Fibroblast of lung (primary cell): ENCODE measurements around the gene ARTN. TPM values are rescaled to one million over a fixed set of nuclear protein-coding genes. Genes with fewer than 3 reads are reported as not detected.

Experiments used
- DNase-seq, 2 donors: peaks; one replicate each; pipeline versions ENCODE4 v3.0.0 to v3.0.0-alpha.2; 2010; ENCODE audit warnings: low read depth in 2 of 2
- H2AFZ ChIP-seq: 2 replicates; pipeline ENCODE4 v1.5.1; 2012; ENCODE audit warnings: low read length, control low read depth, inconsistent platforms
- H3K27ac ChIP-seq: 2 replicates; pipeline ENCODE4 v1.5.1; 2011; ENCODE audit warnings: low read length, control low read depth; ENCODE audit not compliant: insufficient read depth
- H3K27me3 ChIP-seq: 2 replicates; pipeline ENCODE4 v1.5.1; 2011; ENCODE audit warnings: mild to moderate bottlenecking, low read length; ENCODE audit not compliant: control insufficient read depth, insufficient read depth
- H3K36me3 ChIP-seq: 2 replicates; pipeline ENCODE4 v1.5.1; 2011; ENCODE audit warnings: low read length; ENCODE audit not compliant: control insufficient read depth, insufficient read depth
- H3K4me1 ChIP-seq: 2 replicates; pipeline ENCODE4 v1.5.1; 2011; ENCODE audit warnings: low read length; ENCODE audit not compliant: control insufficient read depth, insufficient read depth; ENCODE audit errors: extremely low read depth
- H3K4me2 ChIP-seq: 2 replicates; pipeline ENCODE4 v1.5.1; 2011; ENCODE audit warnings: low read length, control low read depth; ENCODE audit not compliant: insufficient read depth; ENCODE audit errors: extremely low read depth
- H3K4me3 ChIP-seq, 4 experiments: fragments of 200-600 bp in 1 of 4; sonication (generic) in 1 of 4; replicated peaks in 1 of 4; 2 replicates each; pipeline ENCODE4 v1.5.1; 2011 to 2016; ENCODE audit warnings: low read length in 4 of 4, low read depth in 3 of 4, mild to moderate bottlenecking in 3 of 4, control low read depth in 2 of 4, inconsistent platforms in 1 of 4, mixed read lengths in 1 of 4; ENCODE audit not compliant: insufficient read depth in 1 of 4; ENCODE audit errors: control extremely low read depth in 1 of 4
- H3K79me2 ChIP-seq: 2 replicates; pipeline ENCODE4 v1.5.1; 2012; ENCODE audit warnings: mild to moderate bottlenecking, low read length, inconsistent platforms; ENCODE audit not compliant: control insufficient read depth, insufficient read depth
- H3K9ac ChIP-seq: 2 replicates; pipeline ENCODE4 v1.5.1; 2011; ENCODE audit warnings: mild to moderate bottlenecking, low read length, control low read depth; ENCODE audit not compliant: insufficient read depth
- H3K9me3 ChIP-seq: 2 replicates; pipeline ENCODE4 v1.5.1; 2012; ENCODE audit warnings: low read depth, low read length; ENCODE audit not compliant: control insufficient read depth, insufficient read depth
- H4K20me1 ChIP-seq: 2 replicates; pipeline ENCODE4 v1.5.1; 2011; ENCODE audit warnings: low read length; ENCODE audit not compliant: control insufficient read depth, insufficient read depth; ENCODE audit errors: extremely low read depth
- CTCF ChIP-seq, 2 donors: IDR thresholded peaks in 1 of 2; conservative IDR thresholded peaks in 1 of 2; 1 replicate in 1 of 2; 2 replicates in 1 of 2; pipeline ENCODE4 v1.5.1; 2011 to 2012; ENCODE audit warnings: low read length in 2 of 2, control low read depth in 1 of 2, inconsistent platforms in 1 of 2, low read depth in 1 of 2, mild to moderate bottlenecking in 1 of 2
- EZH2 ChIP-seq: IDR thresholded peaks from 2 replicates; pipeline ENCODE4 v1.5.1; 2012; ENCODE audit warnings: low read length, control low read depth, mild to moderate bottlenecking; ENCODE audit errors: missing control alignments
- polyA plus RNA-seq, 2 donors: library from polyadenylated mRNA; depleted of rRNA in 1 of 2; stranded (reverse) in 1 of 2; unstranded in 1 of 2; fragments of >200 nt; gene quantifications; 2 replicates each; pipeline ENCODE4 v1.2.1, GENCODE V29; 2011 to 2012; ENCODE audit warnings: missing spikeins in 1 of 2
- total RNA-seq: library from RNA; depleted of rRNA; stranded (reverse); fragments of >200 nt; gene quantifications from 2 replicates; pipeline ENCODE4 v1.2.1, GENCODE V29; 2014

ARTN gene
- total and polyA plus RNA-seq, 2 donors (not counting 1 experiment from before 2014, with no cell fraction given) = 0.06 to 0.50 TPM

GRCh38 chr1:43938383-43938782 lies 4.8 kb downstream of the ARTN start:
- no peak overlapping the region for H3K4me3 ChIP-seq
- no peaks in the 10 kb centered on the region for H3K79me2 ChIP-seq
- H3K27ac ChIP-seq = no peak overlapping the region
- no peak for DNase-seq
- no peak overlapping the region for H2AFZ ChIP-seq
- no peak overlapping the region for H3K9ac ChIP-seq
- no peaks in the 10 kb centered on the region for H3K4me1 ChIP-seq
- H3K36me3 ChIP-seq = no peaks in the 10 kb centered on the region
- H4K20me1 ChIP-seq = no peaks in the 10 kb centered on the region
- no peaks in the 10 kb centered on the region for H3K27me3 ChIP-seq
- no peaks in the 10 kb centered on the region for H3K9me3 ChIP-seq
- TF ChIP-seq CTCF (conservative IDR thresholded peaks at IDR 0.05 in 1 of 2, IDR thresholded peaks at IDR 0.05 in 1 of 2; ENCODE audit: low read depth in 1 of 2, low read length in 2 of 2) (no peak), EZH2 (no peak)
- H3K4me2 ChIP-seq = no peak overlapping the region

- TF ChIP-seq EZH2 = no peak
- no peak for TF ChIP-seq CTCF (conservative IDR thresholded peaks at IDR 0.05 in 1 of 2, IDR thresholded peaks at IDR 0.05 in 1 of 2; ENCODE audit: low read depth in 1 of 2, low read length in 2 of 2)
- Histone ChIP-seq H3K9me3 (no peaks in the 10 kb centered on the region), H3K27me3 (no peaks in the 10 kb centered on the region), H3K9ac (no peak overlapping the region), H3K36me3 (no peaks in the 10 kb centered on the region), H2AFZ (no peak overlapping the region), H4K20me1 (no peaks in the 10 kb centered on the region), H3K4me2 (no peak overlapping the region), H3K27ac (no peak overlapping the region), H3K4me3 (no peak overlapping the region), H3K4me1 (no peaks in the 10 kb centered on the region), H3K79me2 (no peaks in the 10 kb centered on the region)
- no peak for DNase-seq
Measured at GRCh38 chr1:43938892-43939587, 5.4 kb downstream of the ARTN start.

GRCh38 chr1:43942411-43942810 lies 8.8 kb downstream of the ARTN start:
- Histone ChIP-seq H3K27ac (no peak overlapping the region), H3K79me2 (peaks cover 4% of the 10 kb centered on the region), H2AFZ (no peak overlapping the region), H3K4me2 (no peak overlapping the region), H3K27me3 (no peaks in the 10 kb centered on the region), H3K4me1 (peaks cover 3% of the 10 kb centered on the region), H3K4me3 (no peak overlapping the region), H4K20me1 (no peaks in the 10 kb centered on the region), H3K36me3 (no peaks in the 10 kb centered on the region), H3K9me3 (no peaks in the 10 kb centered on the region), H3K9ac (no peak overlapping the region)
- no peak for DNase-seq
- TF ChIP-seq CTCF (conservative IDR thresholded peaks at IDR 0.05 in 1 of 2, IDR thresholded peaks at IDR 0.05 in 1 of 2; ENCODE audit: low read depth in 1 of 2, low read length in 2 of 2) (no peak), EZH2 (no peak)
